Measurements from ENCODE around the gene SKAP2.

- TF ChIP-seq POLR2A (IDR thresholded peaks at IDR 0.05; ENCODE audit: low read depth, low read length): no peak
- TF ChIP-seq POLR2AphosphoS5 (IDR thresholded peaks at IDR 0.05; ENCODE audit: low read depth, low read length): no peak
- no peak for TF ChIP-seq TAF1 (IDR thresholded peaks at IDR 0.05; ENCODE audit: borderline replicate concordance, low read depth, low read length)
These were observed 215.8 kb downstream of the SKAP2 start for GRCh38 chr7:26648554-26648953.
